HG03097 (cell line): ENCODE data around the gene EPHA10.
"Not testable (repeated sequence)": the region's sequence is repeated elsewhere in the genome, so short reads cannot be mapped to it uniquely, and the experiment has no call there.

ENCODE experiments used
- ATAC-seq: cut with Tn5 transposase; IDR thresholded peaks from one replicate; pipeline ENCODE4 v1.9.1; 2021; ENCODE audit not compliant: unreplicated experiment, low FRiP score

Gene EPHA10

DNA sequence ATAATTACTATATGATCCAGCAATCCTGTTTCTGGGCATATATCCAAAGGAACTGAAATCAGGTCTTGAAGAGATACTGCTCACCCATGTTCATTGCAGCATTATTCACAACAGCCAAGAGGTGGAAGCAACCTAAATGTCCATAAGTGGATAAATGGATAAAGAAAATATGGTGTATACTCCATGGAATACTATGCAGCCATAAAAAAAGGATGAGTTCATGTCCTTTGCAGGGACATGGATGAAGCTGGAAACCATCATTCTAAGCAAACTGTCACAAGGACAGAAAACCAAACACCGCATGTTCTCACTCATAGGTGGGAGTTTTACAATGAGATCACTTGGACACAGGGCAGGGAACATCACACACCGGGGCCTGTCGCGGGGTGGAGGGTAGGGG is 26.3 kb downstream of the EPHA10 start:
- not testable (repeated sequence) for ATAC-seq

- not testable (repeated sequence) for ATAC-seq
Measured at GRCh38 chr1:37737975-37738374, 26.9 kb downstream of the EPHA10 start.

- ATAC-seq: no peak
Measured at GRCh38 chr1:37734629-37735591, 30.0 kb downstream of the EPHA10 start.

DNA sequence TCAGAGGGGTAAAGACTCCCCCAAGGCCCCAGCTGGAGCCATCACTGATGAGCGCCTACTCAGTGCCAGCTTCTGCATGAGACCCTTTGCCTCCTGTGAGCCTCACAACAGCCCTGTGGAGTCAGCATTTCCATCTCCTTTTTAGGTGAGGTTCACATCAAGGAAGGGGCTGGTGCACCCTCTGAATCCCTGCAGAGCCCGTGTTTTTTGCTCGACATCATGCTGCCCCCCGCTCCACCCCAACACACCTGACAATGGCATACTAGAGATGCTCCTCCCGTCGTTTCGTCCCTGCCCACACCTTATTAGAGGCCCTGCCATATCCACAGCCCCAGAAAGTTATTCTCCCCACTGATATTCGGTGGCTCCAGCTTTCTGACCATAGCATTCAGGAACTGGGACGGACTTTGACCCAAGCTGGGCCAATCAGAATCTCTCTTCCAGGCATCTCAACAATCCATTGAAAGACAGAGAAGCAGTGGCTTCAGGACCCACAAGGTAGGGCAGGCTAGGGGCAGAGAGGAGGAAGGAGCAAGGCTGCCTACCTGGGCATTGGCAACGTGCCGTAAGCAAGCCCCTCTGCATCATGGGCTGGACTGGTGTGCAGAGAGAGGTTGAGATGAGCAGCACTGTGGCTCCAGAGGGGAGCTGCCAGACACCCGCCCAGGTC is 32.7 kb downstream of the EPHA10 start:
- no peak for ATAC-seq

DNA sequence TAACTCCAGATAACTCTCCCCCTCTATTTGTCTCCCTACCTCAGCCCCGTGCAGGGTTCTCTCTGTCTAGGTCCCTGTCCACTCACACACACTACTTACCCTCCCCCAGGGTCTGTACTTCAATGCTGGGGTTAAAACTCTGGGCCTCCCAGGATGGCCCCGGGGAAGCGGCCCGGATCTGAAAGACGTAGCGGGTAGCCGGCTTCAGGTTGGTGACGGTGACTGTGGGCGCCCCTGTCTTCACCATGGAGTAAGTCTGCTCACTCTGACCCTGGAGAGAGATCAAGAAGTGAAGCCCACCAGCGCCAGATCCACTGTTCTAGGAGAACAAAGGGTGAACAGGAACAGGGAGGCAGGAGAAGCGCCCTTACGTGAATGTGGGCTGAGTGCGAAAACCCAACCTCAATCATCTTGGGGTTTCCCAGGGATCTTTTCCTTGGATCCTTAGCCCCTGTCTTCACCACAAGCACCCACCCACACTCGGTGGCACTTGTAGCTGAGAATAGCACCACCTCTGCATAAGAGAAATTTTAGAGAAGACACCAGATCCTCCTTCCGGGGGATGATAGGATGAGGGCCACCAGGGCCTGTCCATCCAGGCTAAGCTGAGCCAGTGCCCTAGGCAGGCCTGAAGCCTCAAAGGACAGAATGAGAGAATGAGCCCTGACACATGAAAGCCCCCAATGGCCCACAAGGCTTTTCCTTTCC is 33.5 kb downstream of the EPHA10 start:
- ATAC-seq: no peak

- no peak for ATAC-seq
Measured at GRCh38 chr1:37730376-37730775, 34.5 kb downstream of the EPHA10 start.

GRCh38 chr1:37728416-37728815 is 36.5 kb downstream of the EPHA10 start:
- no peak for ATAC-seq

GRCh38 chr1:37726751-37727585 is 38.0 kb downstream of the EPHA10 start:
- ATAC-seq: no peak

DNA sequence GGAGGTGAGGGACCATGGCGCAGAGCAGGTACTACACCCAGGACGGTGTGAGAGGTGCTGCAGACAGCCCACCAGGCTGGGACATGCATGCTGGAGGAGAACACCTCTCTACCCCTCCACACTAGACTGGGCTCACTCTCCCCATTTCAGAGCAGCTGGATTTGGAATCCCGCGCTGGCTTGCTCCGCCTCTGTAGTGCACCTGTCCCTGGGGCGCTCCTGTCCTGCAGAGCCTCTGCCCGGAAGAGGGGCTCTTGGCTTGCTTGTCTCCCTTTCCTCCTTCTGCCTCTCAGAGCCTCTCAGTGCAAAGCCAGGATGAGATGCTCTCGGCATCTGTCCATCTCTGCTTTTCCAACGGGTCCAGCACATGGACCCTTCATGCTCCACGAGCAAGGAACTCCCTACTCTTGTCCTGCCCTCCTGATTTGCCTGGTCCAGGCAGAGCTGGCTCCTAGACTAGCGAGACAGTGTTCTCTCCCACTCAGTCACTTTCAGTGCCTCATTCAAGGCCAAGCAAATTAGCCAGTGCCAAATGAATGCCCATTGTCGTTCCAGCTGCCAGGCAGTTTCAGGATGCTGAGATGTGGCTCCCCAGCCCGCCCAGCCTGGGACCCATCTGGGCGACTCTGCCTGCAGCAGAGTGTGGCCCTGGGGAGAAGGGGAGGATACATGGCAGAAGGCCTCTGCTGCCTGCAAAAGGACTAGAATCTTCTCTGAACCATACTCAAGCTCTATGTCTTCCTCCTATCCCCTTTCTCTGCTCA is 38.9 kb downstream of the EPHA10 start:
- no peak for ATAC-seq

- no peak for ATAC-seq
Measured at GRCh38 chr1:37724575-37724974, 40.3 kb downstream of the EPHA10 start.

DNA sequence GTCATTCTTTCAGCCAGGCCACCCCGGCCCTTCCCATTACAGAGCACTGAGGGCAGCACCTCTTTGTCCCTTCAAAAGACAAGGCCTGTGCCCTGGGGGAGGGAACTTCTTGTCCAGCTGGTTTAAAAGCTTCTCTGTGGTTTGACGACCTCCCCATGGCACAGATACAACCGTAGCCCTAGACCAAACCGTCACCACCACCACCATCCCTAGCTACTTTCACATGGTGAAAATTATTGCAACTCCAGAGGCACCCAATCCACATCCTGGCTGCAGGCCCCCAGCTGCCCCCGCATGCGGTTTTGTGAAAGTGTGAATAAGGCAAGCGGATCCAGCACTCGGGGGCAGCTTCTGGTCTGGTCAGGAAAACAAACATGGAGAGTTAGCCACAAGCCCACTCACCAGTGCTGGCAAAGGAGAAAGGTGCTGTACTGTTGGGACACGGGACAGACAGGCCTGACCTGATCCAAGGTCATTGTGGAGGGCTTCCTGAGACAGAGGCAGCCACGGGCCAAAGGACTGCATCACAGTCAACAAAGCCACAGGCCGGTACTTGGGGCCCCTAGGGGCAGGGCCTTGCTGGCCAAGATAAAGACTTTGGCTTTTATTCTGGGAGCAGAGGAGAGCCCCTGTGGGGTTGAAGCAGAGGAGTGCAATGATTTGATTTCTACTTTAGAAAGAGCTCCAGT is 41.4 kb downstream of the EPHA10 start:
- ATAC-seq: no peak

DNA sequence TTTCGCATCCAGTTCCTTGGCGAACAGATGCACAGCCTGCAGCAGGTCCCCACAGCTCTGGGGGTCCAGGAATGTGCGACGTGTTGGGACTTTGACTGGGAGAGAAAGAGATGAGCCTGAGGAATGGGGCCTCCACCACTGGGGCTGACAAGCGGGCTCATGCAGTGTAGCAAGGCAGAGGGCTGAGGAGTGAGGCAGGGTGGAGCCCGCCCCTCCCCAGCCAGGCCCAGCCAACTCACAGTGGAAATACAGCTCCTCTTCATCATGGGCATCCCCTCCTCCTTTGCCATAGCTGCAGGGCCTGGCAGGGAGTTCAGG is 41.9 kb downstream of the EPHA10 start:
- ATAC-seq: no peak

DNA sequence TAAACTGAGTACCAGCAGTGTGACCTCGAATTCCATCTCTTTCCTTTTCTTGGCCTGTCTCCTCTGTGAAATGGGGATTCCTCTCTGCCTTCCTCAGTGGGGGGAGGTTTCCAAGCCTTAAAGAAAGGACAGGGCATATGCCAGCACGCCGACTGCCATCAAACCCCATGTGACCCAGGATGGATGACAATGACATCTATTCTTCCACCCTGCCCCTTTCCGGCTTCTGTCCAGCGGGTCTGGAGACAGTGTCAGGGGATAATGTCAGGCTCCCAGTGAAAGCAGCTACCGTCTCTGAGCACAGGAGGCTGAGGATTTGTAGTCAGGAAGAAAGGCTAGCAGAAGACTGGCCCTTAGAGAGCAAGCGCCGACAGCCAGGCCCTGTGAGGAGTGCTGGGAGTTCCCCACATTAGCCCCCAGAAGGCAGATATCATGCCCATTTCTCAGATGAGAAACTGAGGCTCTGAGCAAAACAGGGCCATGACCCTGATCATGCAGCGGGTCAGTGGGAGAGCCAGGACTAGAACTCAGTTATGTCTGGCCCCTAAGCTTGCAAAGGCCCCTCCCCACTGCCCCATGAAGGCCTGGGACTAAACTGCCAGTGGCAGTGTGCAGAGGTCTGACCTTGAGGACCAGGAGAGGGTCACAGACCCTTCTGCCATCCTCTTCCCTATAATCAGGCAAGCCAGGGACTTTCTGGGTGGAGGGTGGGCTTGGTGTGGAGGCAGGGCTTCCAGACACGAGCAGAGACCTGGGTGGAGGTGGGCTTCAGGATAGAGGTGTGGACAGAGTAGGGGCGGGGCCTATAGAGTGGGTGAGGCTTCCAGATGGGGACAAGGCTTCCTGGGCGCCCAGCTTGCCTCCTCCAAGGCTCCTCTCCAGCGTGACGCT is 42.5 kb downstream of the EPHA10 start:
- no peak for ATAC-seq

GRCh38 chr1:37721565-37721964 is 43.4 kb downstream of the EPHA10 start:
- ATAC-seq: no peak

DNA sequence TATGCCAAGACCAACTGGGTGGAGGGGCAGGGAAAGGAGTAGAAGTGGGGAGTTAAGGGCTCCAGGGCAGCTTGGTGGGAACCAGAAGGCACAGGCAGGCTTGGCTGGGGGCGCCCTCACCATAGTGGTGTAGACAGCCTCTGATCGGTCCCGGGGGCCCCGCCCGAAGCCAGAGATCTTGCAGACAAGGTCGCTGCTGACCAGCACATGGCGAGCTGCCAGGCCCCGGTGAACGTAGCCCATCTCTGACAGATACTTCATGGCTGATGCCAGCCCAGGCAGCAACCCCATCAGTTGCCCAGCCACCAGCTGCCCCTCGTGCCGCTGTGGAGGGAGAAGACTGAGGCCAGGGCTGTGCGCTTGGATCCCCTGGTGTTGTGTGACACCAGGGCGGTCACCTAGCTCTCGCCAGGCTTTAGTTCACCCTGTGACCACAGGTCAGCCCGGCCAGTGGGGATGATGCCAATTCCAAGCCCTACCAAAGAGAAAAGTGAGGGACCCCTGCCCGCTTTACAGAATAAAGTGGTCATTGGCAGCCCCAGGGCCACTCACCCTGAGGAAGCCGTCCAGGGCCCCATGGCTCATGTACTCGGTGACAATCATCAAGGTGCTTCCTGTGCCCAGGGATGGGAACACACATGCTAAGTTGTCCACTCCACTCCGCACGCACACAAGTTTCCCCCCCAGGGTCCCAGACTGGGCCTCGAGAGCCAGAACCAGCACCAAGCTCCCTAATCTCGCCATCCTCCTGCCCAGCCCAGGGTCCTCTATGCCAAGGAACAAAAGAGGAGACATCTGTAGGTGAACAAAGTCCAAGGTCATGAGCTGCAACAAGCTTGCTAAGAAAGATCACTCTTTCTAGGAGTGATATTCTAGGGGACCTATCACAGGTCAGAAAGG is 44.4 kb downstream of the EPHA10 start:
- ATAC-seq: no peak

- ATAC-seq: no peak
Measured at GRCh38 chr1:37719572-37720195, 45.2 kb downstream of the EPHA10 start.
